Gastrocnemius medialis (tissue), 4 donors: ENCODE measurements around the gene CADM2. TPM values are rescaled to one million over a fixed set of nuclear protein-coding genes. Genes with fewer than 3 reads are reported as not detected.

Experiments used
- ATAC-seq, 2 donors: fragments of 150-250 bp; one replicate each; pipeline ENCODE4 v1.9.1; 2016
- DNase-seq, 2 donors: peaks; one replicate each; pipeline ENCODE4 v3.0.0-alpha.2; 2019
- H3K27ac ChIP-seq, 4 donors: fragments of 200-600 bp; sonication (generic); 1 replicate in 1 of 4; 2 replicates in 3 of 4; pipeline ENCODE4 v1.5.1; 2016 to 2018; ENCODE audit warnings: mild to moderate bottlenecking in 2 of 4, moderate library complexity in 1 of 4
- H3K27me3 ChIP-seq, 3 donors: fragments of 200-600 bp; sonication (generic) in 2 of 3; 1 replicate in 1 of 3; 2 replicates in 2 of 3; pipeline versions ENCODE4 v1.5.1 to v1.6.0; 2016 to 2019; ENCODE audit warnings: mild to moderate bottlenecking in 1 of 3, moderate library complexity in 1 of 3
- H3K36me3 ChIP-seq, 2 donors: fragments of 200-600 bp; sonication (generic) in 1 of 2; one replicate each; pipeline ENCODE4 v1.5.1; 2017 to 2018
- H3K4me1 ChIP-seq, 2 donors: fragments of 200-600 bp; sonication (generic) in 1 of 2; one replicate each; pipeline ENCODE4 v1.5.1; 2016 to 2017; ENCODE audit warnings: mild to moderate bottlenecking in 2 of 2
- H3K4me3 ChIP-seq, 4 donors: fragments of 200-600 bp; sonication (generic) in 3 of 4; 1 replicate in 1 of 4; 2 replicates in 3 of 4; pipeline ENCODE4 v1.5.1; 2016 to 2019; ENCODE audit warnings: mild to moderate bottlenecking in 2 of 4
- H3K9me3 ChIP-seq, 3 donors: fragments of 200-600 bp; sonication (generic) in 2 of 3; 1 replicate in 1 of 3; 2 replicates in 2 of 3; pipeline ENCODE4 v1.5.1; 2016 to 2019
- POLR2A ChIP-seq, 2 donors: fragments of 450-650 bp; IDR thresholded peaks; one replicate each; pipeline ENCODE4 v1.6.1; 2017; ENCODE audit warnings: antibody characterized with exemption in 2 of 2, mild to moderate bottlenecking in 2 of 2, moderate library complexity in 2 of 2
- in situ Hi-C, 4 donors: fragments of 200-750 bp; cut with MboI; loops; one replicate each; pipeline versions ENCODE4 v1.15.0 to v1.8.0; 2017; ENCODE audit warnings: low sequenced_read_pairs in 4 of 4
- intact Hi-C: fragments of 100-400 bp; cut with DNase I; formaldehyde crosslinking; loops from one replicate; pipeline ENCODE4 v1.15.1; 2023; ENCODE audit warnings: low total_unique reads
- total RNA-seq, 4 donors: library from RNA; depleted of rRNA; stranded (reverse); fragments of >200 nt; gene quantifications; one replicate each; pipeline versions ENCODE4 v1.1.0 to v1.2.3, GENCODE V29; 2016
- TF ChIP-seq, protein P1 (sequence below), 5 experiments: fragments of 450-650 bp in 3 of 5; fragments of 200-600 bp in 2 of 5; sonication (generic) in 2 of 5; IDR thresholded peaks in 4 of 5; conservative IDR thresholded peaks in 1 of 5; 1 replicate in 4 of 5; 2 replicates in 1 of 5; pipeline ENCODE4 v1.5.1; 2016 to 2019; ENCODE audit warnings: antibody characterized with exemption in 5 of 5, mild to moderate bottlenecking in 3 of 5, moderate library complexity in 3 of 5

The CADM2 gene
- total RNA-seq, 4 donors from 2014 or later = 2.7 to 9.0 (median 6.0) TPM

DNA sequence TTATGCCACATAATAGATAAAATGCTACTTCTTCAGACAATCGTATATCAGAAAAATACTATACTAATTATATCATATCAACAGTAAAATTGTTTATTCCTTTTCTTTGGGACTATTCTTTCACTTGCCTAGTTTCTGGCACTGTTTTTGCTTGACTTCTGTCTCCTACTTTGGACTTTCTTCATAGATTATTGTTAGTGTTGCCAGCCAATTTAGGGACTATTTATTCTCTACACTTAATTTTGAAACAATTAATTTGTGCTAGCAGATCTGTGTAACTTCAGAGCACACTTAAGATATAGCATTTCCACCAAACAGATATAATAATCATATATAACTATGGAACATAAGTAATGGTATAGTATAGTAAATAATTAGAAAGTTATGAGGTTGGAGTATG lies 305.6 kb downstream of the CADM2 start:
- Histone ChIP-seq H3K27me3 (no peaks in the 10 kb centered on the region), H3K4me1 (no peaks in the 10 kb centered on the region), H3K4me3 (no peak overlapping the region), H3K9me3 (no peaks in the 10 kb centered on the region), H3K36me3 (no peaks in the 10 kb centered on the region), H3K27ac (no peak overlapping the region)
- DNase-seq (no peak), ATAC-seq (no peak)
- in situ Hi-C loops = no loop called here
- TF ChIP-seq, protein P1, sequence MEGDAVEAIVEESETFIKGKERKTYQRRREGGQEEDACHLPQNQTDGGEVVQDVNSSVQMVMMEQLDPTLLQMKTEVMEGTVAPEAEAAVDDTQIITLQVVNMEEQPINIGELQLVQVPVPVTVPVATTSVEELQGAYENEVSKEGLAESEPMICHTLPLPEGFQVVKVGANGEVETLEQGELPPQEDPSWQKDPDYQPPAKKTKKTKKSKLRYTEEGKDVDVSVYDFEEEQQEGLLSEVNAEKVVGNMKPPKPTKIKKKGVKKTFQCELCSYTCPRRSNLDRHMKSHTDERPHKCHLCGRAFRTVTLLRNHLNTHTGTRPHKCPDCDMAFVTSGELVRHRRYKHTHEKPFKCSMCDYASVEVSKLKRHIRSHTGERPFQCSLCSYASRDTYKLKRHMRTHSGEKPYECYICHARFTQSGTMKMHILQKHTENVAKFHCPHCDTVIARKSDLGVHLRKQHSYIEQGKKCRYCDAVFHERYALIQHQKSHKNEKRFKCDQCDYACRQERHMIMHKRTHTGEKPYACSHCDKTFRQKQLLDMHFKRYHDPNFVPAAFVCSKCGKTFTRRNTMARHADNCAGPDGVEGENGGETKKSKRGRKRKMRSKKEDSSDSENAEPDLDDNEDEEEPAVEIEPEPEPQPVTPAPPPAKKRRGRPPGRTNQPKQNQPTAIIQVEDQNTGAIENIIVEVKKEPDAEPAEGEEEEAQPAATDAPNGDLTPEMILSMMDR (IDR thresholded peaks at IDR 0.05 in 4 of 5, conservative IDR thresholded peaks at IDR 0.05 in 1 of 5) = no peak
- TF ChIP-seq POLR2A (IDR thresholded peaks at IDR 0.05) = no peak
- intact Hi-C loops = no loop called here

DNA sequence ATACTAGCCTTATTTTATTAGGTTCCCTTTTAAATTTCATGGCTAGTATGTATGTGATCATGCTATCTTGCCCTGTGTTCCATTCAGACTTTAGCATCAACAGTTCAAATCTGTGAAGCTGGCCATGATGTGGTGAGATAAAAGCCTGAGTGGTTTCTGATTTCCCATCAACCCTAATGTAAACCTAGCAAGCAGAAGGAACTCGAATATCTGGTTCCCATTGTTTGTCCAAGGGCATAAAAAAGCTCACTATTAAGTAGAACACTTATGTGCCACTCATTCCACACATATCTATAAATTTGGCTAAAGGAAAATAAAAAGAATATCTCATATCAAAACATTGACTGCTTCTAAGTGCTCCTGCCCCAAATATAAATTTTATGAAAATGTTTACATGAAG lies 311.7 kb downstream of the CADM2 start:
- DNase-seq (no peak), ATAC-seq (no peak)
- Histone ChIP-seq H3K27me3 (no peaks in the 10 kb centered on the region), H3K27ac (no peak overlapping the region), H3K9me3 (no peaks in the 10 kb centered on the region), H3K4me1 (no peaks in the 10 kb centered on the region), H3K4me3 (no peak overlapping the region), H3K36me3 (no peaks in the 10 kb centered on the region)
- intact Hi-C loops (no loop called here), in situ Hi-C loops (no loop called here)
- no peak for TF ChIP-seq POLR2A (IDR thresholded peaks at IDR 0.05)
- TF ChIP-seq, protein P1 (IDR thresholded peaks at IDR 0.05 in 4 of 5, conservative IDR thresholded peaks at IDR 0.05 in 1 of 5) = no peak

DNA sequence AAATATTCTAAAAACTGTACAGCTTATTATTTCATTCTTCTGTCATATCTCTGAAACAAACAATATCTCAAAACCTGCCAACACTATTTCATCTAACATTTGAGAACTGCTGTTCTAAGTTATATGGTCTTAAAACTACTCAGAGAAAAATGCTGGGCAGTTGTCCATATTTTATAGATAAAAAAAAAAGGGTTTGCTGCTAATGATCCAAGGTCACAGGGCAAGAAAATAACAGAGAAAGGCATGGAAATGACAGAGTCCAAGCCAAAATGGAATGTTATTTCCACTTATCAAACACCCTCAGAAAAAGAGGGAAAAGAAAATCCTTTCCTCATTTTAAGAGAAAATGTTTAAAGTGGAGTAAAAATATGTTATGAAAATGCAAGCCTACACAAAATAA lies 313.1 kb downstream of the CADM2 start:
- H3K4me1 ChIP-seq = no peaks in the 10 kb centered on the region
- intact Hi-C loops (no loop called here), in situ Hi-C loops (no loop called here)
- no peaks in the 10 kb centered on the region for H3K27me3 ChIP-seq
- no peaks in the 10 kb centered on the region for H3K36me3 ChIP-seq
- ATAC-seq (no peak), DNase-seq (no peak)
- H3K9me3 ChIP-seq = no peaks in the 10 kb centered on the region
- H3K27ac ChIP-seq = no peak overlapping the region
- no peak for TF ChIP-seq POLR2A (IDR thresholded peaks at IDR 0.05)
- TF ChIP-seq, protein P1 (IDR thresholded peaks at IDR 0.05 in 4 of 5, conservative IDR thresholded peaks at IDR 0.05 in 1 of 5) = no peak
- no peak overlapping the region for H3K4me3 ChIP-seq

DNA sequence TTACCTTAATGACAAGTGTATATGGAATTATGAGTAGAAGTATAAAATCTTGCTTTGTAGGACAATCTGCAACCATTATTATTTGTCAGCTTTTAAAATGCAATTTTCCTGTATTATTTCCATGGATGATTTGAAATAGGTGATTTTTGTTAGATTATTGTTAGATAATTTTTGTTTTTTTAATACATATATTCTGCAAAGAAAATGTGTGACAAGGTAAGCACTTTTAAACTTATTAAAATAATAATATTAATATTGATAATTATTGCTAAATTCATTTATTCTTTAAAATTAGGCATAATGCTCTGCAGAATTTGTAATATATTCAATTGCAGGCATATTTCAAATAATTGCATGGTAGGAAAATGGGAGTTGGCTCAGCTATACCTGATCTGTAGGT lies 329.5 kb downstream of the CADM2 start:
- no peak for ATAC-seq
- Histone ChIP-seq H3K27me3 (no peaks in the 10 kb centered on the region), H3K4me1 (no peaks in the 10 kb centered on the region), H3K36me3 (no peaks in the 10 kb centered on the region), H3K27ac (no peak overlapping the region), H3K4me3 (no peak overlapping the region), H3K9me3 (no peaks in the 10 kb centered on the region)
- intact Hi-C loops = no loop called here
- DNase-seq = no peak
- TF ChIP-seq, protein P1 (IDR thresholded peaks at IDR 0.05 in 4 of 5, conservative IDR thresholded peaks at IDR 0.05 in 1 of 5) = no peak
- TF ChIP-seq POLR2A (IDR thresholded peaks at IDR 0.05) = no peak
- in situ Hi-C loops = no loop called here

DNA sequence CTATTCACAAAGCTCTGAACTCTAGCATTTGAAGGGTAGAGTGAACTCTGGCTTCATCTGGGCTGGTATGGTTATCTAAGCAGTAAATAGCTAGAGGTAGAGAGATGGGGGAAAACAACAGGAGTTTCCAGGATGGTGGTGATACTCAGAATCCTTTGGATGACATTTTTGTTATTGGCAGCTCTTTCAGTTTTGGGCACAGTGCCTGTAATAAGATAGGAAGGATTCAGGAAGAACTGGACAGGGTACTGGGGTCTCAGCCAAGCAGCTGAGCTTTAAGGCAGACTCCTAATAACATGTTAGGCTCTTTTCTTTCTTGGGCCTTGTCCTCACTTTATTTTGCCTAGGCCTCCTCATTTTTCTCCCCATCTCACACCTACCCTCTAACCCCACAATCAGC lies 338.5 kb downstream of the CADM2 start:
- TF ChIP-seq POLR2A (IDR thresholded peaks at IDR 0.05) = no peak
- TF ChIP-seq, protein P1 (IDR thresholded peaks at IDR 0.05 in 4 of 5, conservative IDR thresholded peaks at IDR 0.05 in 1 of 5) = no peak
- Histone ChIP-seq H3K27me3 (no peaks in the 10 kb centered on the region), H3K27ac (no peak overlapping the region), H3K4me3 (no peak overlapping the region), H3K9me3 (no peaks in the 10 kb centered on the region), H3K4me1 (no peaks in the 10 kb centered on the region), H3K36me3 (no peaks in the 10 kb centered on the region)
- intact Hi-C loops = no loop called here
- DNase-seq (no peak), ATAC-seq (no peak)
- in situ Hi-C loops = no loop called here
